Activated T-cell treated with anti-CD3 and anti-CD28 coated beads, Interleukin-2, amount 50 U/mL, for 4 hours (primary cell): Measurements from ENCODE around the gene PRDM10. TPM values are rescaled to one million over a fixed set of nuclear protein-coding genes. Genes with fewer than 3 reads are reported as not detected.

Experiments used
- ATAC-seq, 2 donors: fragments of 200-7000 bp; cut with Tn5 transposase; one replicate each; pipeline ENCODE4 v1.10.0; 2021
- DNase-seq: peaks from one replicate; pipeline ENCODE4 v3.0.0-alpha.2; 2020
- H3K27me3 Mint-ChIP-seq: one replicate; pipeline ENCODE4 v1.8.0; 2021; ENCODE audit warnings: low read depth, mixed read lengths
- H3K36me3 Mint-ChIP-seq: one replicate; pipeline ENCODE4 v1.8.0; 2022; ENCODE audit warnings: mixed read lengths; ENCODE audit not compliant: insufficient read depth
- H3K4me1 Mint-ChIP-seq: one replicate; pipeline ENCODE4 v1.8.0; 2021; ENCODE audit warnings: low read depth, mixed read lengths
- H3K4me3 Mint-ChIP-seq: one replicate; pipeline ENCODE4 v1.8.0; 2021; ENCODE audit warnings: mild to moderate bottlenecking, moderate library complexity, mixed read lengths
- H3K9me3 Mint-ChIP-seq: one replicate; pipeline ENCODE4 v1.8.0; 2021; ENCODE audit warnings: mixed read lengths
- total RNA-seq, 3 donors: library from RNA; stranded (reverse); gene quantifications; one replicate each; pipeline ENCODE4 v1.2.1, GENCODE V29; 2021

Gene PRDM10
- total RNA-seq, 3 donors from 2014 or later: 10.1 to 13.9 (median 12.2) TPM

GRCh38 chr11:129937592-129938238 lies 64.9 kb downstream of the PRDM10 start:
- Mint-ChIP-seq H3K27me3 (no peaks in the 10 kb centered on the region), H3K9me3 (no peaks in the 10 kb centered on the region), H3K4me1 (no peaks in the 10 kb centered on the region), H3K4me3 (no peak overlapping the region), H3K36me3 (peaks cover 38% of the 10 kb centered on the region)
- ATAC-seq (no peak), DNase-seq (no peak)

- Mint-ChIP-seq H3K4me3 (no peak overlapping the region), H3K9me3 (no peaks in the 10 kb centered on the region), H3K4me1 (no peaks in the 10 kb centered on the region), H3K36me3 (peaks cover 33% of the 10 kb centered on the region), H3K27me3 (no peaks in the 10 kb centered on the region)
- ATAC-seq (no peak), DNase-seq (no peak)
Measured at GRCh38 chr11:129935723-129936122, 66.9 kb downstream of the PRDM10 start.

GRCh38 chr11:129933891-129934290 lies 68.7 kb downstream of the PRDM10 start:
- Mint-ChIP-seq H3K4me3 (no peak overlapping the region), H3K4me1 (no peaks in the 10 kb centered on the region), H3K27me3 (no peaks in the 10 kb centered on the region), H3K36me3 (peaks cover 37% of the 10 kb centered on the region), H3K9me3 (no peaks in the 10 kb centered on the region)
- DNase-seq: no peak
- no peak for ATAC-seq

- Mint-ChIP-seq H3K9me3 (no peaks in the 10 kb centered on the region), H3K4me3 (no peak overlapping the region), H3K27me3 (no peaks in the 10 kb centered on the region), H3K36me3 (peaks cover 35% of the 10 kb centered on the region), H3K4me1 (no peaks in the 10 kb centered on the region)
- ATAC-seq: no peak
- DNase-seq: no peak
Measured at GRCh38 chr11:129933262-129933661, 69.4 kb downstream of the PRDM10 start.

- no peaks in the 10 kb centered on the region for H3K4me1 Mint-ChIP-seq
- no peaks in the 10 kb centered on the region for H3K9me3 Mint-ChIP-seq
- no peaks in the 10 kb centered on the region for H3K27me3 Mint-ChIP-seq
- peaks cover 36% of the 10 kb centered on the region for H3K36me3 Mint-ChIP-seq
- H3K4me3 Mint-ChIP-seq: no peak overlapping the region
- DNase-seq (no peak), ATAC-seq (no peak)
Measured at GRCh38 chr11:129932381-129933067, 70.1 kb downstream of the PRDM10 start.

- Mint-ChIP-seq H3K4me3 (no peak overlapping the region), H3K36me3 (peaks cover 38% of the 10 kb centered on the region), H3K9me3 (no peaks in the 10 kb centered on the region), H3K27me3 (no peaks in the 10 kb centered on the region), H3K4me1 (no peaks in the 10 kb centered on the region)
- DNase-seq (no peak), ATAC-seq (no peak)
Measured at GRCh38 chr11:129930743-129931142, 71.9 kb downstream of the PRDM10 start.

GRCh38 chr11:129930296-129930695 lies 72.3 kb downstream of the PRDM10 start:
- DNase-seq (no peak), ATAC-seq (no peak)
- no peaks in the 10 kb centered on the region for H3K9me3 Mint-ChIP-seq
- no peak overlapping the region for H3K4me3 Mint-ChIP-seq
- H3K27me3 Mint-ChIP-seq: no peaks in the 10 kb centered on the region
- peaks cover 37% of the 10 kb centered on the region for H3K36me3 Mint-ChIP-seq
- H3K4me1 Mint-ChIP-seq: no peaks in the 10 kb centered on the region

GRCh38 chr11:129929721-129930120 lies 72.9 kb downstream of the PRDM10 start:
- Mint-ChIP-seq H3K9me3 (no peaks in the 10 kb centered on the region), H3K4me3 (no peak overlapping the region), H3K36me3 (peaks cover 32% of the 10 kb centered on the region), H3K27me3 (no peaks in the 10 kb centered on the region), H3K4me1 (no peaks in the 10 kb centered on the region)
- DNase-seq (no peak), ATAC-seq (no peak)

GRCh38 chr11:129928923-129929692 lies 73.5 kb downstream of the PRDM10 start:
- ATAC-seq (no peak), DNase-seq (no peak)
- Mint-ChIP-seq H3K4me3 (no peak overlapping the region), H3K9me3 (no peaks in the 10 kb centered on the region), H3K4me1 (no peaks in the 10 kb centered on the region), H3K36me3 (peaks cover 28% of the 10 kb centered on the region), H3K27me3 (no peaks in the 10 kb centered on the region)

GRCh38 chr11:129922674-129923073 lies 80.0 kb downstream of the PRDM10 start:
- Mint-ChIP-seq H3K9me3 (no peaks in the 10 kb centered on the region), H3K4me3 (no peak overlapping the region), H3K27me3 (no peaks in the 10 kb centered on the region), H3K36me3 (peaks cover 20% of the 10 kb centered on the region), H3K4me1 (peaks cover 8% of the 10 kb centered on the region)
- no peak for DNase-seq
- no peak for ATAC-seq

GRCh38 chr11:129918361-129918760 lies 84.3 kb downstream of the PRDM10 start:
- H3K27me3 Mint-ChIP-seq: no peaks in the 10 kb centered on the region
- H3K4me3 Mint-ChIP-seq: no peak overlapping the region
- no peak for DNase-seq
- H3K4me1 Mint-ChIP-seq: peaks cover 3% of the 10 kb centered on the region
- no peaks in the 10 kb centered on the region for H3K9me3 Mint-ChIP-seq
- H3K36me3 Mint-ChIP-seq: peaks cover 35% of the 10 kb centered on the region
- ATAC-seq: no peak

- no peaks in the 10 kb centered on the region for H3K27me3 Mint-ChIP-seq
- DNase-seq: no peak
- peaks cover 31% of the 10 kb centered on the region for H3K36me3 Mint-ChIP-seq
- ATAC-seq: no peak
- H3K4me1 Mint-ChIP-seq: no peaks in the 10 kb centered on the region
- no peaks in the 10 kb centered on the region for H3K9me3 Mint-ChIP-seq
- H3K4me3 Mint-ChIP-seq: no peak overlapping the region
Measured at GRCh38 chr11:129917231-129917630, 85.4 kb downstream of the PRDM10 start.

- no peak for ATAC-seq
- no peak overlapping the region for H3K4me3 Mint-ChIP-seq
- no peak for DNase-seq
- H3K36me3 Mint-ChIP-seq: peaks cover 37% of the 10 kb centered on the region
- no peaks in the 10 kb centered on the region for H3K27me3 Mint-ChIP-seq
- peaks cover 5% of the 10 kb centered on the region for H3K4me1 Mint-ChIP-seq
- H3K9me3 Mint-ChIP-seq: no peaks in the 10 kb centered on the region
Measured at GRCh38 chr11:129911298-129911697, 91.3 kb downstream of the PRDM10 start.

GRCh38 chr11:129910360-129910759 lies 92.3 kb downstream of the PRDM10 start:
- DNase-seq (no peak), ATAC-seq (no peak)
- peaks cover 37% of the 10 kb centered on the region for H3K36me3 Mint-ChIP-seq
- no peaks in the 10 kb centered on the region for H3K9me3 Mint-ChIP-seq
- peaks cover 5% of the 10 kb centered on the region for H3K4me1 Mint-ChIP-seq
- H3K4me3 Mint-ChIP-seq: no peak overlapping the region
- no peaks in the 10 kb centered on the region for H3K27me3 Mint-ChIP-seq

GRCh38 chr11:129905402-129905801 lies 97.2 kb downstream of the PRDM10 start:
- H3K27me3 Mint-ChIP-seq: no peaks in the 10 kb centered on the region
- peaks cover 36% of the 10 kb centered on the region for H3K36me3 Mint-ChIP-seq
- no peaks in the 10 kb centered on the region for H3K4me1 Mint-ChIP-seq
- no peak overlapping the region for H3K4me3 Mint-ChIP-seq
- ATAC-seq: no peak
- H3K9me3 Mint-ChIP-seq: no peaks in the 10 kb centered on the region
- no peak for DNase-seq
